ENCODE measurements around the gene ANK3. TPM values are rescaled to one million over a fixed set of nuclear protein-coding genes. Genes with fewer than 3 reads are reported as not detected.
A peak's percentile ranks its signal among the peaks of the same experiment; 100 is the strongest.

Gene ANK3
- total and polyA plus RNA-seq, 8 donors: 3.3 to 28.5 (median 17.3) TPM

- no peak for DNase-seq
- Histone ChIP-seq H3K27me3 (no peaks in the 10 kb centered on the region), H3K27ac (no peak overlapping the region), H3K4me3 (no peak overlapping the region), H3K4me1 (no peaks in the 10 kb centered on the region), H3K36me3 (no peaks in the 10 kb centered on the region), H3K9me3 (no peaks in the 10 kb centered on the region)
- no peak for ATAC-seq
- WGBS, 2 donors: 82 to 83% methylated on average over 1 of the region's 1 CpG
- no peak for FAIRE-seq
- intact Hi-C loops (cut with DNase I): no loop called here
- no peak for TF ChIP-seq CTCF (IDR thresholded peaks at IDR 0.05)
These were observed 177.5 kb downstream of the ANK3 start for GRCh38 chr10:60212195-60212594.

GRCh38 chr10:60209874-60210570 lies 179.7 kb downstream of the ANK3 start:
- no peak for FAIRE-seq
- WGBS, 2 donors: 73 to 75% methylated on average over 7 of the region's 7 CpGs
- Histone ChIP-seq H3K4me3 (no peak overlapping the region), H3K36me3 (no peaks in the 10 kb centered on the region), H3K9me3 (no peaks in the 10 kb centered on the region), H3K4me1 (no peaks in the 10 kb centered on the region), H3K27ac (no peak overlapping the region), H3K27me3 (no peaks in the 10 kb centered on the region)
- DNase-seq: no peak
- TF ChIP-seq CTCF (IDR thresholded peaks at IDR 0.05): no peak
- no peak for ATAC-seq
- intact Hi-C loops (cut with DNase I): loop anchor here in 1 of 3 donors (10.0 kb wide), 1 partner anchor 105 kb away; no protein-coding TSS in a partner anchor

GRCh38 chr10:60208676-60209269 lies 180.9 kb downstream of the ANK3 start:
- intact Hi-C loops (cut with DNase I): loop anchor here in 1 of 3 donors (10.0 kb wide), 1 partner anchor 104 kb away; no protein-coding TSS in a partner anchor
- Histone ChIP-seq H3K27ac (no peak overlapping the region), H3K27me3 (no peaks in the 10 kb centered on the region), H3K36me3 (no peaks in the 10 kb centered on the region), H3K4me1 (no peaks in the 10 kb centered on the region), H3K9me3 (no peaks in the 10 kb centered on the region), H3K4me3 (no peak overlapping the region)
- peak; percentile 78 for FAIRE-seq
- DNase-seq: no peak
- 32% methylated on average over 4 of the region's 4 CpGs for WGBS, 2 donors
- ATAC-seq: peak in 3 of 4 donors; percentile 69 to 76 (median 71)
- peak in 3 of 4 donors; percentile 47 to 51 (median 50) for TF ChIP-seq CTCF (IDR thresholded peaks at IDR 0.05)

- no peak for TF ChIP-seq CTCF (IDR thresholded peaks at IDR 0.05)
- Histone ChIP-seq H3K9me3 (no peaks in the 10 kb centered on the region), H3K27ac (no peak overlapping the region), H3K27me3 (no peaks in the 10 kb centered on the region), H3K4me3 (no peak overlapping the region), H3K4me1 (no peaks in the 10 kb centered on the region), H3K36me3 (no peaks in the 10 kb centered on the region)
- 83 to 88% methylated on average over 5 of the region's 5 CpGs for WGBS, 2 donors
- no peak for DNase-seq
- intact Hi-C loops (cut with DNase I): loop anchor here in 1 of 3 donors (10.0 kb wide), 1 partner anchor 103 kb away; no protein-coding TSS in a partner anchor
- no peak for FAIRE-seq
- no peak for ATAC-seq
These were observed 181.8 kb downstream of the ANK3 start for GRCh38 chr10:60207894-60208293.

GRCh38 chr10:60206735-60207134 lies 182.9 kb downstream of the ANK3 start:
- no peak for FAIRE-seq
- H3K27me3 ChIP-seq: no peaks in the 10 kb centered on the region
- no peak for ATAC-seq
- no peaks in the 10 kb centered on the region for H3K4me1 ChIP-seq
- no peak overlapping the region for H3K27ac ChIP-seq
- no peaks in the 10 kb centered on the region for H3K9me3 ChIP-seq
- intact Hi-C loops (cut with DNase I): loop anchor here in 1 of 3 donors (10.0 kb wide), 1 partner anchor 102 kb away; no protein-coding TSS in a partner anchor
- 53 to 62% methylated on average over 4 of the region's 4 CpGs for WGBS, 2 donors
- no peak overlapping the region for H3K4me3 ChIP-seq
- H3K36me3 ChIP-seq: no peaks in the 10 kb centered on the region
- no peak for TF ChIP-seq CTCF (IDR thresholded peaks at IDR 0.05)
- no peak for DNase-seq

All from pancreas (tissue), 10 donors.